HCT116 (cell line): ENCODE results near the gene FFAR4. TPM values are rescaled to one million over a fixed set of nuclear protein-coding genes. Genes with fewer than 3 reads are reported as not detected.

Source experiments
- ATAC-seq: fragments of 200-7000 bp; cut with Tn5 transposase; 2 replicates; pipeline ENCODE4 v1.9.1; 2020; ENCODE audit warnings: mild to moderate bottlenecking, moderate library complexity
- BruUV-seq: library from RNA; stranded (reverse); fragments of 400-500 nt; replicated peaks from 2 replicates; lab custom pipeline; 2021; lab: Mats Ljungman, UMichigan
- CTCF ChIA-PET: fragments of 300-600 bp; sonication (Branson Sonifier 250); formaldehyde crosslinking; loops from one replicate; lab custom pipeline; 2021; ENCODE audit warnings: antibody characterized with exemption; lab: Charles Lee
- POLR2A ChIA-PET: fragments of 300-600, 350-600 bp; sonication (Branson Sonifier 250); formaldehyde crosslinking; loops from one replicate; lab custom pipeline; 2021; ENCODE audit warnings: antibody characterized with exemption; lab: Charles Lee
- RAD21 ChIA-PET, 2 experiments: fragments of 300-600 bp; sonication (Branson Sonifier 250); formaldehyde crosslinking; loops; one replicate each; lab custom pipeline; 2023; ENCODE audit warnings: low total read pairs in 2 of 2; ENCODE audit not compliant: uncharacterized antibody in 2 of 2, unreplicated experiment in 2 of 2, low non-redundant PET in 1 of 2; lab: Charles Lee
- DNase-seq: peaks from one replicate; pipeline ENCODE4 v3.0.0-alpha.2; 2010; ENCODE audit warnings: low read depth, low spot score
- H2AFZ ChIP-seq: fragments of 200-600 bp; shearing (Covaris generic), sonication (generic); 2 replicates; pipeline ENCODE4 v1.6.1; 2017; ENCODE audit warnings: low read depth, mixed run types, mixed read lengths, antibody characterized with exemption, low read length; ENCODE audit not compliant: poor library complexity, severe bottlenecking
- H3K27ac ChIP-seq: 2 replicates; pipeline ENCODE4 v1.5.1; 2012; ENCODE audit warnings: low read depth, low read length
- H3K27me3 ChIP-seq: fragments of 200-600 bp; sonication (generic); 2 replicates; pipeline ENCODE4 v1.6.1; 2016; ENCODE audit warnings: mixed run types, low read length, mixed read lengths; ENCODE audit not compliant: insufficient read depth
- H3K36me3 ChIP-seq, 2 experiments: fragments of 200-500 bp in 1 of 2; fragments of 200-600 bp in 1 of 2; sonication (Bioruptor generic) in 1 of 2; sonication (generic) in 1 of 2; 2 replicates each; pipeline versions ENCODE4 v1.5.1 to v1.6.1; 2014 to 2016; ENCODE audit warnings: low read length in 2 of 2, inconsistent platforms in 1 of 2, mixed read lengths in 1 of 2, mixed run types in 1 of 2; ENCODE audit not compliant: insufficient read depth in 2 of 2, control insufficient read depth in 1 of 2
- H3K4me1 ChIP-seq, 2 experiments: fragments of 200-600 bp in 1 of 2; sonication (generic) in 1 of 2; 2 replicates each; pipeline versions ENCODE4 v1.5.1 to v1.6.1; 2012 to 2017; ENCODE audit warnings: low read length in 2 of 2, inconsistent platforms in 1 of 2, mild to moderate bottlenecking in 1 of 2, mixed read lengths in 1 of 2, mixed run types in 1 of 2, moderate library complexity in 1 of 2; ENCODE audit not compliant: insufficient read depth in 2 of 2, control insufficient read depth in 1 of 2
- H3K4me2 ChIP-seq: fragments of 200-600 bp; sonication (generic); 2 replicates; pipeline ENCODE4 v1.6.1; 2017; ENCODE audit warnings: mixed run types, low read length, mixed read lengths
- H3K4me3 ChIP-seq, 2 experiments: fragments of 200-600 bp in 1 of 2; sonication (generic) in 1 of 2; replicated peaks in 1 of 2; 2 replicates each; pipeline ENCODE4 v1.5.1; 2011 to 2016; ENCODE audit warnings: low read length in 2 of 2, control low read depth in 1 of 2, low read depth in 1 of 2, mild to moderate bottlenecking in 1 of 2, mixed read lengths in 1 of 2, mixed run types in 1 of 2
- H3K79me2 ChIP-seq: fragments of 200-600 bp; sonication (generic); 2 replicates; pipeline ENCODE4 v1.6.1; 2017; ENCODE audit warnings: mild to moderate bottlenecking, mixed run types, low read length, moderate library complexity, mixed read lengths; ENCODE audit not compliant: insufficient read depth
- H3K9ac ChIP-seq: fragments of 200-600 bp; sonication (generic); 2 replicates; pipeline ENCODE4 v1.6.1; 2016; ENCODE audit warnings: low read length, mixed read lengths
- H3K9me2 ChIP-seq: fragments of 200-600 bp; sonication (generic), shearing (Covaris generic); 2 replicates; pipeline ENCODE4 v1.6.1; 2017; ENCODE audit warnings: mixed run types, mild to moderate bottlenecking, moderate library complexity; ENCODE audit not compliant: insufficient read depth
- H3K9me3 ChIP-seq, 2 experiments: fragments of 200-500 bp in 1 of 2; fragments of 200-600 bp in 1 of 2; sonication (Bioruptor generic) in 1 of 2; sonication (generic) in 1 of 2; 2 replicates each; pipeline ENCODE4 v1.6.1; 2014 to 2017; ENCODE audit warnings: low read length in 2 of 2, mixed read lengths in 2 of 2, inconsistent platforms in 1 of 2, low read depth in 1 of 2, mild to moderate bottlenecking in 1 of 2, mixed run types in 1 of 2, moderate library complexity in 1 of 2; ENCODE audit not compliant: control insufficient read depth in 1 of 2, insufficient read depth in 1 of 2
- H4K20me1 ChIP-seq: fragments of 200-600 bp; sonication (generic), shearing (Covaris generic); 2 replicates; pipeline ENCODE4 v1.6.1; 2017; ENCODE audit warnings: mixed run types, mild to moderate bottlenecking, moderate library complexity; ENCODE audit not compliant: insufficient read depth
- CBX3 ChIP-seq: IDR thresholded peaks from 2 replicates; pipeline ENCODE4 v1.6.1; 2012; ENCODE audit warnings: low read depth
- CEBPB ChIP-seq: IDR thresholded peaks from 2 replicates; pipeline ENCODE4 v1.6.1; 2012; ENCODE audit warnings: low read depth
- EGR1 ChIP-seq: IDR thresholded peaks from 2 replicates; pipeline ENCODE4 v1.6.1; 2012; ENCODE audit warnings: low read depth
- ELF1 ChIP-seq: IDR thresholded peaks from 2 replicates; pipeline ENCODE4 v1.6.1; 2012; ENCODE audit warnings: low read depth, borderline replicate concordance
- EZH2 ChIP-seq: fragments of 200-600 bp; sonication (generic); IDR thresholded peaks from 2 replicates; pipeline ENCODE4 v1.6.1; 2017; ENCODE audit warnings: antibody characterized with exemption, mixed run types
- EZH2phosphoT487 ChIP-seq: fragments of 200-600 bp; IDR thresholded peaks from 2 replicates; pipeline ENCODE4 v1.6.1; 2018; ENCODE audit warnings: antibody characterized with exemption, borderline replicate concordance
- FOSL1 ChIP-seq: IDR thresholded peaks from 2 replicates; pipeline ENCODE4 v1.6.1; 2012; ENCODE audit warnings: low read depth
- JUND ChIP-seq: IDR thresholded peaks from 2 replicates; pipeline ENCODE4 v1.6.1; 2012
- POLR2A ChIP-seq: IDR thresholded peaks from 2 replicates; pipeline ENCODE4 v1.7.0; 2011; ENCODE audit warnings: borderline replicate concordance; ENCODE audit not compliant: insufficient read depth, insufficient read length; ENCODE audit errors: extremely low read depth
- POLR2AphosphoS5 ChIP-seq: IDR thresholded peaks from 2 replicates; pipeline ENCODE4 v1.6.1; 2011; ENCODE audit warnings: mild to moderate bottlenecking, low read depth, low read length, moderate library complexity
- RAD21 ChIP-seq: IDR thresholded peaks from 2 replicates; pipeline ENCODE4 v1.6.1; 2012; ENCODE audit warnings: low read depth, mild to moderate bottlenecking
- SIN3A ChIP-seq: IDR thresholded peaks from 2 replicates; pipeline ENCODE4 v1.6.1; 2012; ENCODE audit warnings: low read depth
- SRF ChIP-seq: IDR thresholded peaks from 2 replicates; pipeline ENCODE4 v1.6.1; 2012; ENCODE audit warnings: low read depth
- TCF7L2 ChIP-seq: IDR thresholded peaks from 2 replicates; pipeline ENCODE4 v1.7.0; 2011; ENCODE audit warnings: borderline replicate concordance, inconsistent platforms; ENCODE audit not compliant: insufficient read depth, insufficient read length; ENCODE audit errors: extremely low read depth
- YY1 ChIP-seq: IDR thresholded peaks from 2 replicates; pipeline ENCODE4 v1.6.1; 2011; ENCODE audit warnings: low read length, low read depth, moderate library complexity, mild to moderate bottlenecking; ENCODE audit not compliant: insufficient replicate concordance; ENCODE audit errors: extremely low read depth
- ZFX ChIP-seq: fragments of 450-650 bp; IDR thresholded peaks from 2 replicates; pipeline ENCODE4 v1.6.1; 2017
- intact Hi-C: fragments of 100-400 bp; cut with micrococcal nuclease; formaldehyde crosslinking; loops from 2 replicates; pipeline ENCODE4 v1.10.0; 2022
- total RNA-seq: library from RNA; stranded (reverse); gene quantifications from one replicate; pipeline ENCODE4 v1.2.1, GENCODE V29; 2021; ENCODE audit not compliant: unreplicated experiment
- TF ChIP-seq, protein P1 (sequence below), 3 experiments: fragments of 200-600 bp in 1 of 3; sonication (generic) in 1 of 3; IDR thresholded peaks in 2 of 3; conservative IDR thresholded peaks in 1 of 3; 2 replicates each; pipeline ENCODE4 v1.5.1; 2012 to 2017; ENCODE audit warnings: low read depth in 2 of 3, low read length in 2 of 3, antibody characterized with exemption in 1 of 3, borderline replicate concordance in 1 of 3, control low read depth in 1 of 3, mild to moderate bottlenecking in 1 of 3, mixed read lengths in 1 of 3, mixed run types in 1 of 3, moderate library complexity in 1 of 3; ENCODE audit not compliant: insufficient read depth in 1 of 3
- TF ChIP-seq, protein P2 (sequence below): IDR thresholded peaks from 2 replicates; pipeline ENCODE4 v1.6.1; 2012; ENCODE audit warnings: low read depth
- TF ChIP-seq, protein P3 (sequence below): IDR thresholded peaks from 2 replicates; pipeline ENCODE4 v1.6.1; 2012

Gene FFAR4
- total RNA-seq, 1 experiment from 2014 or later, result not detected

DNA sequence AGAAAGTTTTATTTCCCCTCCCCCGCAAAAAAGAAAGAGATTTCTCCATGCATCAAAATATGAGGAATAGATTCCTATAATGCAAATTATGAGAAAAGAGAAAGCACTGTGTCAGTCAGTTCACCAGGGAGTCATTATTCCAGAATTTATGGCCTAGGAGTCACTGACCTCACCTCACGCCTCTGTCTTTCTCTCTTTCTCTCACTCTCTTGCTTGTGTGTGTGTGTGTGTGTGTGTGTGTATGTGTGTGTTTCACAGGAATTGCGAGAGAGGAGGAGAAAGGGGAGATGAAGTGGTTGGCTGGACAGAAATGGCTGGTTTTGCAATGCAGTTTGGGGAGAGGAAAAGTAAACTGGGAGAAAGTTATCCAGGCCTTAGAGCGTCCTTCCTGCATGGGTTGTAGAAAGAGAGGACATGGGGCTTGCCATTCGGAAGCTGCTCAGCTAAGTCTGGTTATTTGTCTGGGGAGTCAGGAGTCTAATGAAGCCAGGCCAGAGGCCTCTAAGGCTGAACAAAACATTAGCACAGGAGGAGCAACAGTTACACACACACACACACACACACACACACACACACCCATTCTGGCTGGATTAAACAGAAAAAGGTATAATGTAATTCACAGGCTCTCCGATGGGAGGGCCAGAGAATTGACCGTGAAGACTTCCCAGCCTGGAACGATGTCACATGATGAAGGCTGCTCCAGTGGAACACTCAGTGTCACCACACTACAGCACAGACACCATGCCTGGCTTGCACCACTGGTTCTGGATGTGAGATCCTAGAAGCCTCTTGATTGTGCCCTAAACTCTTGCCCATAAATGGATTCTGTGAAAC, 12.8 kb upstream of the FFAR4 start (continued):
- TF ChIP-seq, protein P1, sequence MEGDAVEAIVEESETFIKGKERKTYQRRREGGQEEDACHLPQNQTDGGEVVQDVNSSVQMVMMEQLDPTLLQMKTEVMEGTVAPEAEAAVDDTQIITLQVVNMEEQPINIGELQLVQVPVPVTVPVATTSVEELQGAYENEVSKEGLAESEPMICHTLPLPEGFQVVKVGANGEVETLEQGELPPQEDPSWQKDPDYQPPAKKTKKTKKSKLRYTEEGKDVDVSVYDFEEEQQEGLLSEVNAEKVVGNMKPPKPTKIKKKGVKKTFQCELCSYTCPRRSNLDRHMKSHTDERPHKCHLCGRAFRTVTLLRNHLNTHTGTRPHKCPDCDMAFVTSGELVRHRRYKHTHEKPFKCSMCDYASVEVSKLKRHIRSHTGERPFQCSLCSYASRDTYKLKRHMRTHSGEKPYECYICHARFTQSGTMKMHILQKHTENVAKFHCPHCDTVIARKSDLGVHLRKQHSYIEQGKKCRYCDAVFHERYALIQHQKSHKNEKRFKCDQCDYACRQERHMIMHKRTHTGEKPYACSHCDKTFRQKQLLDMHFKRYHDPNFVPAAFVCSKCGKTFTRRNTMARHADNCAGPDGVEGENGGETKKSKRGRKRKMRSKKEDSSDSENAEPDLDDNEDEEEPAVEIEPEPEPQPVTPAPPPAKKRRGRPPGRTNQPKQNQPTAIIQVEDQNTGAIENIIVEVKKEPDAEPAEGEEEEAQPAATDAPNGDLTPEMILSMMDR (IDR thresholded peaks at IDR 0.05 in 2 of 3, conservative IDR thresholded peaks at IDR 0.05 in 1 of 3; ENCODE audit: borderline replicate concordance in 1 of 3, insufficient read depth in 1 of 3, low read depth in 2 of 3, low read length in 2 of 3), result no peak
- no peak for TF ChIP-seq CEBPB
- TF ChIP-seq SRF, result no peak
- no peak for TF ChIP-seq EGR1
- TF ChIP-seq JUND, result no peak
- no peak for TF ChIP-seq POLR2A
- TF ChIP-seq EZH2phosphoT487, result no peak
- TF ChIP-seq SIN3A, result no peak
- no peak for TF ChIP-seq ELF1
- no peak for TF ChIP-seq FOSL1
- no peak for TF ChIP-seq YY1

DNA sequence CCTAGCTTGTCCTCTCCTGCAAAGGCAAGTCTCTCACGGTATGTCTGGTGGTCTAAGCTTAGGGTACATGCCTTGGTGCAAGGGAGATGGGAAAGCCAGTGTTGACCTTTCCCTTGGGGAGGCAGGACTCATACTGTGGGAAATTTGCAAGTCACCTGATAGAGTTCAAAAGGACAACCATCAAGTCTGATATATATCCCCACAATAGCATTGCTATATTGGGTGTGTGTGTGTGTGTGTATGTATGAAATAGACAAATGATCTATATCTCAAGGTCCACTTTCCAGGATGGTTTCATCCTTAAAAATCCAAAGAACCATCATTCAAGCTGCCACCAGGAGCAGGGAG, 12.2 kb upstream of the FFAR4 start:
- no TSS peak for BruUV-seq
- Histone ChIP-seq H3K36me3 (no peaks in the 10 kb centered on the region), H3K27ac (no peak overlapping the region), H3K79me2 (no peaks in the 10 kb centered on the region), H3K4me2 (no peak overlapping the region), H3K4me3 (no peak overlapping the region), H3K4me1 (peaks cover 0 to 7% of the 10 kb centered on the region in 2 experiments; a peak in 2 of 4 replicates), H3K9ac (no peak overlapping the region), H3K9me3 (no peaks in the 10 kb centered on the region), H3K9me2 (no peaks in the 10 kb centered on the region), H4K20me1 (no peaks in the 10 kb centered on the region), H2AFZ (no peak overlapping the region), H3K27me3 (no peaks in the 10 kb centered on the region)
- ChIA-PET POLR2A (interaction anchor here (1.1 kb wide), 1 partner anchor 103 kb away, joined by 5 read pairs; no protein-coding TSS in a partner anchor), CTCF (interaction anchor here (0.9 to 3.1 kb wide), 21 partner anchors 8 to 304 kb away, joined by 3 to 71 read pairs (median 5); partner anchors contain the start of gene FRA10AC1), RAD21 (interaction anchor here (0.6 to 1.6 kb wide), 3 partner anchors 125 to 192 kb away, joined by 3 to 16 read pairs (median 6); no protein-coding TSS in a partner anchor)
- no peak for TF ChIP-seq POLR2A
- no peak for TF ChIP-seq CBX3
- no peak for TF ChIP-seq POLR2AphosphoS5
- no peak for TF ChIP-seq TCF7L2
- no peak for TF ChIP-seq SIN3A
- TF ChIP-seq ZFX, result no peak
- no peak for TF ChIP-seq ELF1
- TF ChIP-seq, protein P2, sequence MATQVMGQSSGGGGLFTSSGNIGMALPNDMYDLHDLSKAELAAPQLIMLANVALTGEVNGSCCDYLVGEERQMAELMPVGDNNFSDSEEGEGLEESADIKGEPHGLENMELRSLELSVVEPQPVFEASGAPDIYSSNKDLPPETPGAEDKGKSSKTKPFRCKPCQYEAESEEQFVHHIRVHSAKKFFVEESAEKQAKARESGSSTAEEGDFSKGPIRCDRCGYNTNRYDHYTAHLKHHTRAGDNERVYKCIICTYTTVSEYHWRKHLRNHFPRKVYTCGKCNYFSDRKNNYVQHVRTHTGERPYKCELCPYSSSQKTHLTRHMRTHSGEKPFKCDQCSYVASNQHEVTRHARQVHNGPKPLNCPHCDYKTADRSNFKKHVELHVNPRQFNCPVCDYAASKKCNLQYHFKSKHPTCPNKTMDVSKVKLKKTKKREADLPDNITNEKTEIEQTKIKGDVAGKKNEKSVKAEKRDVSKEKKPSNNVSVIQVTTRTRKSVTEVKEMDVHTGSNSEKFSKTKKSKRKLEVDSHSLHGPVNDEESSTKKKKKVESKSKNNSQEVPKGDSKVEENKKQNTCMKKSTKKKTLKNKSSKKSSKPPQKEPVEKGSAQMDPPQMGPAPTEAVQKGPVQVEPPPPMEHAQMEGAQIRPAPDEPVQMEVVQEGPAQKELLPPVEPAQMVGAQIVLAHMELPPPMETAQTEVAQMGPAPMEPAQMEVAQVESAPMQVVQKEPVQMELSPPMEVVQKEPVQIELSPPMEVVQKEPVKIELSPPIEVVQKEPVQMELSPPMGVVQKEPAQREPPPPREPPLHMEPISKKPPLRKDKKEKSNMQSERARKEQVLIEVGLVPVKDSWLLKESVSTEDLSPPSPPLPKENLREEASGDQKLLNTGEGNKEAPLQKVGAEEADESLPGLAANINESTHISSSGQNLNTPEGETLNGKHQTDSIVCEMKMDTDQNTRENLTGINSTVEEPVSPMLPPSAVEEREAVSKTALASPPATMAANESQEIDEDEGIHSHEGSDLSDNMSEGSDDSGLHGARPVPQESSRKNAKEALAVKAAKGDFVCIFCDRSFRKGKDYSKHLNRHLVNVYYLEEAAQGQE, result no peak
- no peak for TF ChIP-seq EGR1
- no peak for TF ChIP-seq CEBPB
- TF ChIP-seq, protein P3, sequence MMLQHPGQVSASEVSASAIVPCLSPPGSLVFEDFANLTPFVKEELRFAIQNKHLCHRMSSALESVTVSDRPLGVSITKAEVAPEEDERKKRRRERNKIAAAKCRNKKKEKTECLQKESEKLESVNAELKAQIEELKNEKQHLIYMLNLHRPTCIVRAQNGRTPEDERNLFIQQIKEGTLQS, result no peak
- TF ChIP-seq FOSL1, result no peak
- TF ChIP-seq EZH2, result no peak
- no peak for TF ChIP-seq RAD21
- intact Hi-C loops, result loop anchor here (1.0 to 2.0 kb wide), 2 partner anchors 126 to 263 kb away; no protein-coding TSS in a partner anchor
- ATAC-seq (no peak), DNase-seq (no peak)
